Stimulated activated CD8-positive, alpha-beta memory T cell treated with anti-CD3 and anti-CD28 coated beads, Interleukin-15, amount 100 ng/mL, for 48 hours (primary cell): Measurements from ENCODE around the gene REM2.
A peak's percentile ranks its signal among the peaks of the same experiment; 100 is the strongest.

ENCODE experiments used
- DNase-seq, 2 donors: peaks; one replicate each; pipeline ENCODE4 v3.0.0-alpha.2; 2020; ENCODE audit warnings: low read depth in 2 of 2

The REM2 gene

DNA sequence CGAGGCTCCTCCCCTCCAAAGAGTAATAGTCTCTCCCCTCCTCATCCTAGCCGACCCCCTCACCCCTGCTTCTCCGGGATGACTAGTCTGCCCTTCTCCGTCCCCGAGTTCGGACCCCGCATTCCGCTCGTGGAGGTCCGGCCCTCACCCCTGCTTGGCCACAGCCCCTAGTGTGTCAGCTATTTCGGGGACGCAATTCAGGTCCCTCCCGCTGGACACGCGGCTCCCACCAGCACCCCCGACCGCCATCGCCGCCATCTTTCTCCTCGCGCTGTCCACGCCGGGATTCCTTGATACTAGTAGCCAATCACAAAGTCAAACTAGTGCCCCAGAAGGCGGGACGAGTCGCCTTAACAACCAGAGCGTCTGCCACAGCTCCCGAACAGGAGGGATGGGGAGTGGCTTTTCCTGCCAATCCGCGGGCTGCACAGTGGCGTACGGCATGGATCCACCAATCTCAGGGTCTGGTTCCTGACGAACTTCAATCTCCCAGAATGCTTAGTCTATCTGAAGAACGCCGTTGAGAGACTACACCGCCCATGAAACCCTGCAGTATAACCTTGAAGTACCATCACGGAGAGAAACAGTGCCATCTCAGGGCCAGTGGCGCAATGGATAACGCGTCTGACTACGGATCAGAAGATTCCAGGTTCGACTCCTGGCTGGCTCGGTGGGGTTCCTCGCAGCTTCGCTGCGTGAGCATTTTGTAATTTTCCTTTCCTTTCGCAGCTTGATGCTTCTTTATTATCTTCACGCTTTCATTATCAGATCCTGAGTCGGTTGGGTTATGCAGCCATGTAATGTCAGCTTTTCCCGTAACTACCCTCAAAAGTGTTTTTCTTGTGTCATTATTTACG, 46.3 kb downstream of the REM2 start, which contains the start of gene PRMT5:
PRMT5 (minus strand) TSS at position 273 of the 857 bp plus-strand sequence; CDS start at position 258, 15 bp downstream.
- peak; percentile 95 to 96 for DNase-seq

- DNase-seq = no peak
Measured at GRCh38 chr14:22929961-22930364, 46.9 kb downstream of the REM2 start.

DNA sequence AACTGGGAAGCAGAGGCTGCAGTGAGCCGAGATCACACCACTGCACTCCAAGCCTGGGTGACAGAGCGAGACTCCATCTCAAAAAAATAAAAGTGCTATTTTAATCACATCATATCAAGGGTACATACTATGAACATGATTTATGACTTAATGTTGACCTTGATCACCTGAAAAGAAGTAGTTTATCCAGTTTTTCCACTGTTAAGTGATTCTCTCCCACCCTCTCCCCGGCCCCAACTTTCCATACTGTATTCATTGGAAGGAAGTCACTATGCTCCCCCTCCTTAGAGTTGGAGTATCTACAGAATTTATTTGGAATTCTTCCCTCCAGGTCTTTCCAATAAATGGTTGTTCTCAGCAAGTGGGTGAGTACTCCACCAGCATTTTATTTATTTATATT, 49.1 kb downstream of the REM2 start:
- DNase-seq = no peak

GRCh38 chr14:22935156-22935555, 52.1 kb downstream of the REM2 start:
- DNase-seq = no peak
